Liver (tissue), 9 donors: ENCODE measurements around the gene LTN1. TPM values are rescaled to one million over a fixed set of nuclear protein-coding genes. Genes with fewer than 3 reads are reported as not detected.

Experiments used
- DNase-seq: peaks from one replicate; pipeline ENCODE4 v3.0.0-alpha.2; 2017; ENCODE audit warnings: low spot score
- H3K27ac ChIP-seq, 2 donors: one replicate each; pipeline ENCODE4 v1.7.0; 2013; ENCODE audit warnings: inconsistent platforms in 2 of 2, low read length in 2 of 2, control low read depth in 1 of 2, low read depth in 1 of 2, mild to moderate bottlenecking in 1 of 2
- H3K27me3 ChIP-seq, 4 donors: one replicate each; pipeline versions ENCODE4 v1.6.1 to v1.7.0; 2013; ENCODE audit warnings: low read length in 3 of 4, inconsistent platforms in 1 of 4, mild to moderate bottlenecking in 1 of 4, moderate library complexity in 1 of 4; ENCODE audit not compliant: control insufficient read depth in 4 of 4, insufficient read depth in 4 of 4
- H3K36me3 ChIP-seq, 4 donors: one replicate each; pipeline versions ENCODE4 v1.6.1 to v1.7.0; 2013; ENCODE audit warnings: low read length in 3 of 4, mild to moderate bottlenecking in 3 of 4, low read depth in 1 of 4, moderate library complexity in 1 of 4; ENCODE audit not compliant: control insufficient read depth in 4 of 4, insufficient read depth in 3 of 4
- H3K4me1 ChIP-seq, 4 donors: one replicate each; pipeline versions ENCODE4 v1.6.1 to v1.7.0; 2013; ENCODE audit warnings: low read length in 3 of 4, mild to moderate bottlenecking in 3 of 4, moderate library complexity in 1 of 4; ENCODE audit not compliant: control insufficient read depth in 4 of 4, insufficient read depth in 4 of 4
- H3K4me3 ChIP-seq, 3 donors: one replicate each; pipeline versions ENCODE4 v1.6.1 to v1.7.0; 2013; ENCODE audit warnings: low read length in 3 of 3, control low read depth in 1 of 3, low read depth in 1 of 3, mild to moderate bottlenecking in 1 of 3
- H3K9ac ChIP-seq, 2 donors: one replicate each; pipeline ENCODE4 v1.7.0; 2013; ENCODE audit warnings: low read length in 2 of 2, mild to moderate bottlenecking in 2 of 2, moderate library complexity in 2 of 2, control low read depth in 1 of 2, low read depth in 1 of 2
- H3K9me3 ChIP-seq, 4 donors: one replicate each; pipeline versions ENCODE4 v1.6.1 to v1.7.0; 2013; ENCODE audit warnings: low read length in 3 of 4; ENCODE audit not compliant: control insufficient read depth in 4 of 4
- EGR1 ChIP-seq, 2 donors: IDR thresholded peaks; 2 replicates each; pipeline ENCODE4 v1.6.1; 2016 to 2018; ENCODE audit warnings: antibody characterized with exemption in 2 of 2, low read depth in 2 of 2
- FOXA1 ChIP-seq: IDR thresholded peaks from 2 replicates; pipeline ENCODE4 v1.6.1; 2016; ENCODE audit warnings: antibody characterized with exemption
- FOXA2 ChIP-seq: IDR thresholded peaks from 2 replicates; pipeline ENCODE4 v1.6.1; 2016; ENCODE audit warnings: antibody characterized with exemption
- GABPA ChIP-seq, 2 donors: IDR thresholded peaks in 1 of 2; conservative IDR thresholded peaks in 1 of 2; 2 replicates each; pipeline ENCODE4 v1.6.1; 2016; ENCODE audit warnings: antibody characterized with exemption in 2 of 2, mild to moderate bottlenecking in 1 of 2, moderate library complexity in 1 of 2
- HNF4A ChIP-seq, 2 donors: conservative IDR thresholded peaks; 2 replicates each; pipeline ENCODE4 v1.6.1; 2016; ENCODE audit warnings: antibody characterized with exemption in 2 of 2, mild to moderate bottlenecking in 2 of 2
- HNF4G ChIP-seq: IDR thresholded peaks from 2 replicates; pipeline ENCODE4 v1.6.1; 2016; ENCODE audit warnings: antibody characterized with exemption
- JUND ChIP-seq, 2 donors: IDR thresholded peaks; 2 replicates each; pipeline ENCODE4 v1.6.1; 2016; ENCODE audit warnings: antibody characterized with exemption in 2 of 2
- NR2F2 ChIP-seq: IDR thresholded peaks from 2 replicates; pipeline ENCODE4 v1.6.1; 2016; ENCODE audit warnings: antibody characterized with exemption
- RAD21 ChIP-seq, 2 donors: IDR thresholded peaks; 2 replicates each; pipeline ENCODE4 v1.6.1; 2016; ENCODE audit warnings: antibody characterized with exemption in 2 of 2, mild to moderate bottlenecking in 2 of 2
- RXRA ChIP-seq, 2 donors: IDR thresholded peaks; 2 replicates each; pipeline ENCODE4 v1.6.1; 2017 to 2018; ENCODE audit warnings: antibody characterized with exemption in 2 of 2, mild to moderate bottlenecking in 1 of 2
- SP1 ChIP-seq: IDR thresholded peaks from 2 replicates; pipeline ENCODE4 v1.6.1; 2018; ENCODE audit warnings: antibody characterized with exemption, mild to moderate bottlenecking
- TAF1 ChIP-seq: conservative IDR thresholded peaks from 2 replicates; pipeline ENCODE4 v1.6.1; 2016; ENCODE audit warnings: antibody characterized with exemption, mild to moderate bottlenecking
- YY1 ChIP-seq: IDR thresholded peaks from 2 replicates; pipeline ENCODE4 v1.6.1; 2016; ENCODE audit warnings: antibody characterized with exemption, mild to moderate bottlenecking
- WGBS: extraction: QIAGEN DNeasy Blood & Tissue Kit; methylation state at CpG from one replicate; pipeline ENCODE4 v1.1.7; 2013; 5-methylcytosine and 5-hydroxymethylcytosine counted together
- polyA plus RNA-seq, 2 donors: library from polyadenylated mRNA; stranded (reverse) in 1 of 2; unstranded in 1 of 2; fragments of 200-250 nt in 1 of 2; fragments of >200 nt in 1 of 2; fragmentation: Nextera tagmentation in 1 of 2; extraction: Ambion mirVana in 1 of 2; gene quantifications; one replicate each; pipeline versions ENCODE4 v1.2.1 to v1.2.3, GENCODE V29; 2013 to 2015
- total RNA-seq, 2 donors: library from RNA; depleted of rRNA; stranded (reverse); fragments of >200 nt; gene quantifications; one replicate each; pipeline ENCODE4 v1.2.3, GENCODE V29; 2014
- TF ChIP-seq, protein P1 (sequence below): fragments of 150-350 bp; IDR thresholded peaks from 2 replicates; pipeline ENCODE4 v1.5.1; 2017; ENCODE audit warnings: improper control_type of control experiment, low read depth, low read length; ENCODE audit not compliant: missing input control
- TF ChIP-seq, protein P2 (sequence below): IDR thresholded peaks from 2 replicates; pipeline ENCODE4 v1.6.1; 2016; ENCODE audit warnings: antibody characterized with exemption
- TF ChIP-seq, protein P3 (sequence below): IDR thresholded peaks from 2 replicates; pipeline ENCODE4 v1.6.1; 2016; ENCODE audit warnings: antibody characterized with exemption
- TF ChIP-seq, protein P4 (sequence below): IDR thresholded peaks from 2 replicates; pipeline ENCODE4 v1.6.1; 2016; ENCODE audit warnings: antibody characterized with exemption
- donor health status: healthy.
- donor health status: healthy.
- donor health status: healthy.
- donor health status: healthy.
- donor health status: healthy.

The LTN1 gene
- total and polyA plus RNA-seq, 4 donors, result 3.9 to 22.1 (median 9.6) TPM

DNA sequence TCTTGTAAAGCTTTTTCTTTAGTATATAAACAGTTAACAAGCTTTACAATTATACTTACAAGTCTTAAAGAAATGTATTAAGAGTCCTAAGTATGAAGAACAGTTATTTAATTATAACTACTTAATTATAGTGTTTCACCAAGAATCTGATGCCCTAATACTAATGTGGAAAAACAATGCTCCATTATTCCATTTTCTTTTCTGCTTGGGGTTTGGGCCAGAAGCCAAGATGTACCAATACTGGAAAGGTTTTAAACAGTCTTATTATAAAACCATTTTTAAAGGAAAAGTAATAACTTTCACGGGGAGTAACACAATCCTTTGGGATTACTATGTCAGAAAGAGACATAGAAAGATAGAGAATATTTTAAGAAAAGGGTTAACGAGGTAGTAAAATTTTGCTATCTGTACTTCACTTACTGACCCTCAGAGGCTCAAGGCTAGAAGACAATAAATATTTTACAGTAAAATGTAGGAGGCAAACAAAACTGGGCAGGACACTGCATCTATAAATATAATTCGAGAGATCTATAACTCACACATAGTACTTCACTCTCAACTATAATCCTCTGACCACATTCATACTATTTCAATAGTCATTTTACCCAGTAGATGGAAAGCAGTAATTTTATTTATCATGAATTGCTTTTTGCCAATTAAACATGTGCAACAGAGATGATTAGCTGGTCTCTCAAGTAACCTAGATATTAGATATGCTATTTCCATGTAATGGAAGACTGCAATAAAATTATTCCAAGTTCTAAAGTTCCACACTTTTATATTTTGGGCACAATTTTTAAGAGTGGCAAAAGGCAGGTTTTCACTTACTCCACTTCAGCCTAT lies 63.9 kb downstream of the LTN1 start (continued):
- TF ChIP-seq, protein P1, sequence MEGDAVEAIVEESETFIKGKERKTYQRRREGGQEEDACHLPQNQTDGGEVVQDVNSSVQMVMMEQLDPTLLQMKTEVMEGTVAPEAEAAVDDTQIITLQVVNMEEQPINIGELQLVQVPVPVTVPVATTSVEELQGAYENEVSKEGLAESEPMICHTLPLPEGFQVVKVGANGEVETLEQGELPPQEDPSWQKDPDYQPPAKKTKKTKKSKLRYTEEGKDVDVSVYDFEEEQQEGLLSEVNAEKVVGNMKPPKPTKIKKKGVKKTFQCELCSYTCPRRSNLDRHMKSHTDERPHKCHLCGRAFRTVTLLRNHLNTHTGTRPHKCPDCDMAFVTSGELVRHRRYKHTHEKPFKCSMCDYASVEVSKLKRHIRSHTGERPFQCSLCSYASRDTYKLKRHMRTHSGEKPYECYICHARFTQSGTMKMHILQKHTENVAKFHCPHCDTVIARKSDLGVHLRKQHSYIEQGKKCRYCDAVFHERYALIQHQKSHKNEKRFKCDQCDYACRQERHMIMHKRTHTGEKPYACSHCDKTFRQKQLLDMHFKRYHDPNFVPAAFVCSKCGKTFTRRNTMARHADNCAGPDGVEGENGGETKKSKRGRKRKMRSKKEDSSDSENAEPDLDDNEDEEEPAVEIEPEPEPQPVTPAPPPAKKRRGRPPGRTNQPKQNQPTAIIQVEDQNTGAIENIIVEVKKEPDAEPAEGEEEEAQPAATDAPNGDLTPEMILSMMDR, result no peak
- no peak for TF ChIP-seq SP1
- no peak for TF ChIP-seq HNF4A (conservative IDR thresholded peaks at IDR 0.05)
- TF ChIP-seq HNF4G, result no peak
- no peak for TF ChIP-seq YY1

DNA sequence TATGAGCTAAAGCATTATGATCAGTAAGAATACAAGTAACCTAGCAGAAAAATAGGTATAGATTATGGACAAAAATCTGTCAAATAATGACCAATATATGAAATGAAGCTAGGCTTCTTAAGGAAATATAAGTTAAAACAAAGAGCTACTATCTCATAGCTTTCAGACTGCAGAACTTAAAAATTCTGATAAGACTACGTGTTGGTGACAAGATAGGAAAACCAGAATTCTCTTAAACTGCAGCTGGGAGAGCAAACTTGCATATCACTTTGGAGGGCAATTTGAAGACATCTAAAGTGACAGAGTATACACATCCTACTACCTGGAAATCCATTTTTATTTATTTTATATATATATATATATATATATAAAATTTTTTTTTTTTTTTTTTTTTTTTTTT lies 65.5 kb downstream of the LTN1 start:
- H3K36me3 ChIP-seq, result peaks cover 0 to 7% (median 5%) of the 10 kb centered on the region in 4 donors
- no peaks in the 10 kb centered on the region for H3K27me3 ChIP-seq
- no peak overlapping the region for H3K9ac ChIP-seq
- no peak overlapping the region for H3K27ac ChIP-seq
- peaks cover 0 to 8% (median 4%) of the 10 kb centered on the region in 4 donors for H3K4me1 ChIP-seq
- 98% methylated on average over 1 of the region's 1 CpG for WGBS
- no peak for DNase-seq
- H3K9me3 ChIP-seq, result no peaks in the 10 kb centered on the region
- TF ChIP-seq RXRA (IDR thresholded peaks at IDR 0.05) (no peak), GABPA (IDR thresholded peaks at IDR 0.05 in 1 of 2, conservative IDR thresholded peaks at IDR 0.05 in 1 of 2) (no peak), FOXA1 (no peak), JUND (IDR thresholded peaks at IDR 0.05) (no peak), YY1 (no peak), FOXA2 (no peak)
- H3K4me3 ChIP-seq, result no peak overlapping the region

DNA sequence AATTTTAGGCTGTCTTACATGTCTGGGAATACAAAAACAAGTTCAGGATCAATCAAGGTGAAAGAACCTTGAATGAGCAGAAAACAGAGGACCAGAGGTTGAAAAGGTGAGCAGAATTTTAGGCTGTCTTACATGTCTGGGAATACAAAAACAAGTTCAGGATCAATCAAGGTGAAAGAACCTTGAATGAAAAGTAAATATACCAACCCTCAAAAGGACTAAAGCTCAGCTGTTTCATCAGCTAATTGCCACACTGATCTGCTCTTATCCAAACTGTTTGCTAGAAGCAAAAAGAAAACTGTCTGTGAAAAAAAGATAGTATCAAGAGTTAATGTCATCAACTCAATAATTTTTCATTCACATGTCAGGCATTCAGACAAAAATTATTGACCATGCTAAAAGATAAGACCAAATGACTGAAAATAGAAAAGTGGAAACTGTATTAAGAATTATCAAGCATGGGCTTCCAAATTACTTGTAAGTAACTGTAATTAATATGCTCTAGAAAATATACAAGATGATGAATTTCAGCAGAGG lies 69.2 kb downstream of the LTN1 start:
- Histone ChIP-seq H3K9ac (no peak overlapping the region), H3K27ac (no peak overlapping the region), H3K27me3 (no peaks in the 10 kb centered on the region), H3K36me3 (peaks cover 0 to 2% (median 0%) of the 10 kb centered on the region in 4 donors), H3K9me3 (no peaks in the 10 kb centered on the region), H3K4me1 (peaks cover 0 to 8% (median 4%) of the 10 kb centered on the region in 4 donors), H3K4me3 (no peak overlapping the region)
- DNase-seq, result no peak
- TF ChIP-seq JUND (IDR thresholded peaks at IDR 0.05) (no peak), YY1 (no peak), RXRA (IDR thresholded peaks at IDR 0.05) (peak; percentile 45 to 82), SP1 (no peak), FOXA1 (no peak), RAD21 (IDR thresholded peaks at IDR 0.05) (no peak), HNF4A (conservative IDR thresholded peaks at IDR 0.05) (peak in 1 of 2 donors; percentile 65), TAF1 (no peak), HNF4G (no peak), GABPA (IDR thresholded peaks at IDR 0.05 in 1 of 2, conservative IDR thresholded peaks at IDR 0.05 in 1 of 2) (no peak), EGR1 (IDR thresholded peaks at IDR 0.05; ENCODE audit: low read depth in 2 of 2) (no peak), NR2F2 (no peak), FOXA2 (no peak)
- TF ChIP-seq, protein P1, result no peak
- TF ChIP-seq, protein P2, sequence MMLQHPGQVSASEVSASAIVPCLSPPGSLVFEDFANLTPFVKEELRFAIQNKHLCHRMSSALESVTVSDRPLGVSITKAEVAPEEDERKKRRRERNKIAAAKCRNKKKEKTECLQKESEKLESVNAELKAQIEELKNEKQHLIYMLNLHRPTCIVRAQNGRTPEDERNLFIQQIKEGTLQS, result peak; percentile 50
- TF ChIP-seq, protein P3, sequence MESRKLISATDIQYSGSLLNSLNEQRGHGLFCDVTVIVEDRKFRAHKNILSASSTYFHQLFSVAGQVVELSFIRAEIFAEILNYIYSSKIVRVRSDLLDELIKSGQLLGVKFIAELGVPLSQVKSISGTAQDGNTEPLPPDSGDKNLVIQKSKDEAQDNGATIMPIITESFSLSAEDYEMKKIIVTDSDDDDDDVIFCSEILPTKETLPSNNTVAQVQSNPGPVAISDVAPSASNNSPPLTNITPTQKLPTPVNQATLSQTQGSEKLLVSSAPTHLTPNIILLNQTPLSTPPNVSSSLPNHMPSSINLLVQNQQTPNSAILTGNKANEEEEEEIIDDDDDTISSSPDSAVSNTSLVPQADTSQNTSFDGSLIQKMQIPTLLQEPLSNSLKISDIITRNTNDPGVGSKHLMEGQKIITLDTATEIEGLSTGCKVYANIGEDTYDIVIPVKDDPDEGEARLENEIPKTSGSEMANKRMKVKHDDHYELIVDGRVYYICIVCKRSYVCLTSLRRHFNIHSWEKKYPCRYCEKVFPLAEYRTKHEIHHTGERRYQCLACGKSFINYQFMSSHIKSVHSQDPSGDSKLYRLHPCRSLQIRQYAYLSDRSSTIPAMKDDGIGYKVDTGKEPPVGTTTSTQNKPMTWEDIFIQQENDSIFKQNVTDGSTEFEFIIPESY, result no peak
- TF ChIP-seq, protein P4, sequence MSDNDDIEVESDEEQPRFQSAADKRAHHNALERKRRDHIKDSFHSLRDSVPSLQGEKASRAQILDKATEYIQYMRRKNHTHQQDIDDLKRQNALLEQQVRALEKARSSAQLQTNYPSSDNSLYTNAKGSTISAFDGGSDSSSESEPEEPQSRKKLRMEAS, result no peak
